ENCODE results near the gene RBM47.
"Not testable (repeated sequence)": the region's sequence is repeated elsewhere in the genome, so short reads cannot be mapped to it uniquely, and the experiment has no call there.

The RBM47 gene

DNA sequence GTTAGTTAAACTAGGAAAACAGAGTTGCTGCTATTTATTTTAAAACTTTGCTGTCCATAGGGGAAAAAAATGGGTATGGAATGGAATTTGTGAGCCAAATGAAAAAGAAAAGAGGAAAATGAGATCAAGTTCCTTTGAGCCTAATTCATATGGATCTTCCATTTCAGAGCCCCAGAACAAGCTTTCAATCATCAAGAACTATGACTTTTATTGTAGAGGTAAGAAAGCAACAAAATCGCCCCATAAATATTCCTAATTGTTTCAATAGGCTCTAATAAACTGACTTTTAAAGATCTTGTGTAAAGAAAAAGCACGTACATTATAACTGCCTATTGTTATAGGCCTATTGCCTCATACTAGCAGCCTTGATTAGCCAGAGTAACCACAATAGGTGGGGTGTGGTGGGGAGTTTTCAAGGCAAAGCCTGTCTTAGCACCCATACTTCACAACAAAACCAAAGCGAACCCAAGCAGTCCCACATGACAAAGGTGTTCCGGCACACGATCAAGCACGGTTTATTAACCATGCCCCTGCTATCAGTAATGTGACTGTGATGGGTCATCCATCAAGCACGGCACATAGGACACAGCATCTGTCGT, 44.4 kb downstream of the RBM47 start:
- no peak for DNase-seq

- no peak for DNase-seq
Measured at GRCh38 chr4:40584517-40585141, 45.0 kb downstream of the RBM47 start.

DNA sequence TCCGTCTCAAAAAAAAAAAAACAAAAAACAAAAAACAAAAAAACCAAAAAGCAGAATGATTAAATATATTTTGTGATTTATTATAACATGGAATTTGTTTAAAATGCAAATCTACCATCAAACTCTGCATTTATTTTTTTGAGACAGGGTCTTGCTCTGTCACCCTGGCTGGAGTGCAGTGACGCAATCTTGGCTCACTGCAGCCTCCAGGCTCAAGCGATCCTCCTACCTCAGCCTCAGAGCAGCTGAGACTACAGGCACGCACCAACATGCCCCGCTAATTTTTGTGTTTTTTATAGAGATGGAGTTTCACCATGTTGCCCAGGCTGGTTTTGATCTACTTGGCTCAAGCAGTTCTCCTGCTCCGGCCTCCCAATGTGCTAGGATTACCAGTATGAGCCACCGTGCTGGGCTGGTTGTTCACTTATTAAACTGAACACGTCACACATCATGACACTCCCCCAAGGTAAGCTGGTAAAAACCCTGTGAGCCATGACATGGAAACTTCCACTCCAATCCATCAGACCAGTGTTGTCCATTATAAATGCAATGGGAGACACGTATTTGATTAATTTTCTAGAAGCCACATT, 45.7 kb downstream of the RBM47 start:
- DNase-seq: no peak

DNA sequence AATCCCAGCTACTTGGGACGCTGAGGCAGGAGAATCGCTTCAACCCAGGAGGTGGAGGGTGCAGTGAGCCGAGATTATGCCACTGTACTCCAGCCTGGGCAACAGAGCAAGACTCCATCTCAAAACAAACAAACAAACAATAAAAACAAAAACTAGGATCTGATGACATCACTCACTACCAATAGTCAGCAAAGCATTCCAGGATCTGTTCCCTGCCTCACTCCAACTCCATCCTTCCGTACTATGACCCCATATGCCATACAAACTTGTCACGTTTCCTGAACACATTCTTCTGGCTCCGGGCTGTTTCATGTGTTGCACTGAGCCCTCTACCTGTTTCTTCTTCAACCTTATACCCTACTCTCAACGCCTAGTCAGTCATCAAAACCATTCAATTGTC, 47.3 kb downstream of the RBM47 start:
- no peak for DNase-seq

DNA sequence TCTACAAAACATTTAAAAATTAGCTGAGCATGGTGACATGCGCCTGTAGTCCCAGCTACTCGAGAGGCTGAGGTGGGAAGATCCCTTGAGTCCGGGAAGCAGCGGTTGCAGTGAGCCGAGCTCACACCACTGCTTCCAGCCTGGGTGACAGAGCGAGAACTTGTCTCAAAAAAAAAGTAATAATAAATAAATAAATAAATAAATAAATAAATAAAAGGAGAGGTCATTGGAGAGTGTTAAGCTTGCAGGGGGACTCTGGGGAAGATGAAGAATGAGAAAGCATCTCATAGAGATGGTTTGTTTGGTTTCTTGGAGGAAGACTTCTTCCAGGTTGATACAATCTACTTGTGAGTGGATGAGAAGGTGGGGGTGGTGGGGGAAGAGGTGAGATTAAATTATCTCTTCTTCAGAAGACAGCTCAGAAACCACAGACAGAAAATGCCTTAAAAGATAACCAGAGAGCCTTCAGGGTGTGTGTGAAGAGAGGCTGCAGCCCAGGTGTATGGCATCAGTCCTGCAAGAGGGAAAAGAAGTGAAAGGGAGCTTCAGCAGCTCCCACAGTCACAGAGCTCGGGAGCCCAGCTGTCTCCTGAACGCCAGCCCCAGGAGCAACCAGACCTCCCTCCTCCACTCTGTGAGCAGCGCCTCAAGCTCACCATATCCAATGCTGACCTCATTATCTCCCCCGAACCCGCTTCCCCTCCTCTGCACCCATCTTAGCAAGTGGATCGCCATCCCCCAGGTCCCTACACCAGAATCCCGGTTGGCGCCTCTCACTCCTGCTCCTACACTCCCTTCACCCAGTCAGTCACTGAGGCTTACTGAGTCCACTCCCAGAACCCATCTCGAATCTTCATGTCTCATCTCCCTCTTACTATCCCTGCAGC, 48.2 kb downstream of the RBM47 start:
- no peak for DNase-seq

DNA sequence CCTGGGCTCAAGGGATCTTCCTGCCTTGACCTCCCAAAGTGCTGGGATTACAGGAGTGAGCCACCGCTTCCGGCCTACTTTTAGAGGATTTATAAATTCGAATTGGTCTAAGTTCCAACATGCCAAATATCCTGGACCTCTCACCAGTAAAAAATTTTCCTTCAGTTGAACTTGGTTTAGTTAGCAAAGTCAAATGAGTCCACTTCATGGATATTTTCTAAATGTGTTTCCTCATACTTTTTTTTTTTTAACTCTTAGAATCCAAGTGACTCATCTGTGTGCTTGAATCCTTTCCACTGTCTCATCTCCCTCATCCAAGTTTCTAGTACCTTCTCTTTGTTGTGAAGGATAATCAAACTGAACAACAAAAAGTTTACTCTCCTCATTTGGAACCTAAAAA, 49.7 kb downstream of the RBM47 start:
- DNase-seq: no peak

- DNase-seq: no peak
Measured at GRCh38 chr4:40577588-40578253, 51.9 kb downstream of the RBM47 start.

GRCh38 chr4:40576651-40577480, 52.8 kb downstream of the RBM47 start:
- peak; percentile 53 for DNase-seq

DNA sequence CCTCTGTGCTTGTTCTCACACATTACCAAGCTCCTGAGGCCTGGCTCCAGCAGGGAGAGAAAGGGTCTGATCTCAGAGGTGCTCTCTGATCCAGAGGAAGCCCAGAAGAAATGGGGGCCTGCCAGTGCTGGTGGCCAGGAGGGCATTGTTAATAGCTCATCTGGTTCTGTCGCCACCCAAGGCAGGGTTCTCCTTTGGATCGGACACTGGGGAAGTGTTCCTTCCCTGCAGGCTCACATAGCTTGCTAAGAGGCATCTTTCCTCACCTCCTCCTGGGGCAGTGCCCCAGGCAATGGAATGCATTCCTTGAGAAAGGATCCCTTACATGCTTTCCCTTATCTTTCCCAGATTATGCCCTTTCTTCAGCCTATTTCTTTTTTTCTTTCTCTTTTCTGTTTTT, 53.8 kb downstream of the RBM47 start:
- DNase-seq: no peak

DNA sequence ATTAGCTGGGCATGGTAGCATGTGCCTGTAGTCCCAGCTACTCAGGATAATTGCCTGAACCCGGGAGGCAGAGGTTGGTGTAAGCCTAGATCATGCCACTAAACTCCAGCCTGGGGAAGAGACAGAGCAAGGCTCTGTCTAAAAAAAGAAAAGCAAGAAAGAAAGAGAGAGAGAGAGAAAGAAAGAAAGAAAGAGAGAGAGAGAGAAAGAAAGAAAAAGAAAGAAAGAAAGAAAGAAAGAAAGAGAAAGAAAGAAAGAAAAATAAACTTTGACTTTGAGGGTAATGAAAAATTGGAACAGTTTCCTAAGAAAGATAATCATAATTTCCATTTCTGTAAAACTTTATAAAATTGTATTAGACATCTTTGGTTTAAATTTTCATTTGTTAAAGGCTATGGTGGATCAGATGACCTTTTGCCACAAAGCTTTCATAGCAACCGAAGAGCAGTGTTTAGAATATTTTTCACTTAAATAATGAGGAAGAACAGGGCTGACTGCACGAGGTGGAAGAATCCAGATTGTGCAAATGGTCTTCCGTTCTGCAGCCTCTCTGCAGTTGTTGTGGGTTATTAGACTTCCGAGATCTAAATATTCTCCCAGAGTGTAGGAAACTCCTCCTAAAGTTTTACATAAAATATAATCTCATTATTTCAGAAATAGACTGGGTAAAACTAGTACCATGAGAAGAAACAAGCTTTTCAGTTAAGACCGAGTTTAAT, 55.9 kb downstream of the RBM47 start:
- peak; percentile 21 for DNase-seq

- no peak for DNase-seq
Measured at GRCh38 chr4:40572692-40573310, 56.9 kb downstream of the RBM47 start.

DNA sequence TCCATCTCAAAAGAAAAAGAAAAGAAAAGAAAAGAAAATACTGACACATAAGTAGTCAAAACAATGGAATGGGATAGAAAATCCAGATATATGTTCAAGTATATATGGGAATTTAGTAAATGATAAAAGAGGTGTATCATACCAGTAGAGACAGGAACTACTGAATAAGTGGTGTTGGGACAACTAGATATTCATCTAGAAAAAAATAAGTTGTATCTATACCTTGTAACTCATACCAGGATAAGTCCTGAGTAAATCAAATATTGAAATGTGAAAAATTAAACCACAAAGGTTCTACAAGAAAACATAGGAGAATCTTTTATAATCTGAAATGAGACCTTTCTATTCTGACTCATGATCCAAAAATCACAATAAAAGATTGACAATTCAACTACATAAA, 58.5 kb downstream of the RBM47 start:
- DNase-seq: no peak

DNA sequence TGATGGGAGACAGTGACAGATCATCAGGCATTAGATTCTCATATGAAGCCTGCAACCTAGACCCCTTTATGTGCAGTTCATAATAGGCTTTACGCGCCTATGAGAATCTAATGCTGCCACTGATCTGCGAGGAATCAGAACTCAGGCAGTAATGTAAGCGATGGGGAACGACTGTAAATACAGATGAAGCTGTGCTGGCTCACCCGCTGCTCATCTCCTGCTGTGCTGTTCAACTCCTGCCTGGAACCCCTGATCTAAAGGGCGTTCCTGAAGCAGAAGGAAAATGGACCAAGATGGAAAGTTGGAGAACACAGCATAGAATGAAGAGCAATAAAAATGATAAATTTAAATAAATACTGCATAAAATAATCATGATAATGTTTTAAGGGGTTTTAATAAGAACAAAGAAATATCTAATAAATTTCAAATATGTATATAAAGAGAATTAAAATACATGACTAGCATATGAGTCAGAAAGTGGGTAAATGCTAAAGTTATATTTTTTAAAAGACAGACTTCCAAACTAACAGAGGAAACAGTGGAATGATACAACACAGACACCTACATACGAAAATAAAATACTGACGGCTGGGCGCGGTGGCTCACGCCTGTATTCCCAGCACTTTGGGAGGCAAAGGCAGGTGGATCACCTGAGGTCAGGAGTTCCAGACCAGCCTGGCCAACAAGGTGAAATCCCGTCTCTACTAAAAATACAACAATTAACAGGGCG, 59.2 kb downstream of the RBM47 start:
- no peak for DNase-seq

DNA sequence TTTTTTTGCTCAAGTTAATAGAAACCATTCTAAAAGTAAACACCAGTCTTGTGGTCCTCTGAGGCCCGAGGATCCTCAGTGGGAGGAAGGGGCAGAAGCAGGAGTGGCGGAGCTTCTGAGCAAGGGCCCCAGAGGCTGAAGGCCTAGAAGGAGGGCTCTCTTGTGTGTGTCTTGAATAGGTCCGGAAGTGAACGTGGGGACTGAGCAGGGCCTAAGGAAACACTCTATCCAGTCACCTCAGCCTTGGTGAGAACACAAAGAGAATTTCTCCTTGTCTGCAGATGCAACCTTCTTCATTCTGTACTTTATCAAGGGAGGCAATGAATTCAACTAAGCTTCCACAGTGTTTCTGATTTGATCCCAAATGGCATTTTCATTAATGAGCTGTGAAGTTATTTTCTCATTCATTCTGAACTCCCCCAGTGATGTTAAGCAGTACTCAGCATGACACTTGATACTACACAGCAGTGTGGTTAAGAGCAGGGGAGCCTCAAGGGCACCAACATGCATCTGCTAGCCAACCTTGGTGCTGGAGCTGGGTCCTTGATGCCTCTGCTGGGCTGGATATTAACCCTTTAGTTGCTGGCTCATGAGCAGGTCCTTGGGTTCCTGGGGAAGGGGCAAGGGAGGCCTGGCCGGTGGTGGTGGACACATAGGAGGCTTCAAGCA, 64.7 kb downstream of the RBM47 start:
- DNase-seq: no peak

GRCh38 chr4:40564004-40564403, 65.7 kb downstream of the RBM47 start:
- DNase-seq: peak; percentile 9

DNA sequence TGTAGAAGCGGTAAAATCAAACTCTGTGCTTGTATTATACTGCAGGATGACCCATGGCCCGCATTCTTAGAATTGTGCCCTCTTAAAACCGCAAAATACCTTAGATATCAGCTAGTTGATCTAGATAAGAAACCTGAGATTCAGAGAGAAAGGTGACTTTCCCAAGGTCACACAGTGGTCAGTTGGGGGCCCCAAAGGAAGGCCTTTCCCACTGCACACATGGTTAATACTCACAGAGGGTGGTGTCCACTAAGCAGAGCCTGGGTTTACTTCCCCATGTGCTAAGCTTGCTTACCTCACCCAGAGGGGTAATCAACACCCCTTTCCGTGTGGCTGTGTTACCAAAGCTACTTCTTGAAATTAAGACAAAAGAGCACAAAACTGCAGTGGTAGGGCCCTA, 66.3 kb downstream of the RBM47 start:
- peak; percentile 16 for DNase-seq

DNA sequence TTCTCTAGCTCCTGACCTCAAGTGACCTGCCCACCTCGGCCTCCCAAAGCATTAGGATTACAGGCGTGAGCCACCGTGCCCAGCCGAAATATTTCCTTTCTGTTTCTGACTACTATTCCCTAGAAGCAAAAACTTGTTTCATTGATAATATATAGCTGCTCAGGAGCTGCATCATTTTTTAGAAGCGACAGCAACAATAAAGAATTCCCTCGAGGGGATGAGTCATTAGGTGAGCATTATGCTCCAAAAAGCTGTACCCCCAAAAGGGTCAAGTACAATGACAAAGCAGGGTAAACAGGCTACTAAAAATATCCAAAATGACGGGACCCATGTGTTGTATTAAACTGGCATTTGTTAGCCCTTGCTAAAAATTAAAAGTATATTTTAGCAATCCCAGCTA, 67.0 kb downstream of the RBM47 start:
- DNase-seq: no peak

DNA sequence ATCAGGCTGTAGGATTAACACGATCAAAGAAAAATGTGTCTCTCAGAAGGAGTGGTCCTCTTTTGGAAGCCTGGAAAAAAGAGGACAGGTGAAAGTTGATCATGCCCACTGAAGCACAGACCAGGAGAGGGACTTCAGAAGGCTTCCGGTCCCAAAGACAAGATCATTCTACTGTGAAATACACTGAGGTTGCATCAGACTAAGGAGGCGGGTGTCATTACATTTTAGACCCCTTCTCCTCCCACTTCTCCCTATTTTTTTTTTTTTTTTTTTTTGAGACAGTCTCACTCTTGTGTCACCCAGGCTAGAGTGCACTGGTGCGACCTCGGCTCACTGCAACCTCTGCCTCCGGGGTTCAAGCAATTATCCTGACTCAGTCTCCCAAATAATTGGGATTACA, 67.5 kb downstream of the RBM47 start:
- no peak for DNase-seq

- not testable (repeated sequence) for DNase-seq
Measured at GRCh38 chr4:40561543-40562177, 68.0 kb downstream of the RBM47 start.

Data from CD4-positive, alpha-beta T cell treated with Interleukin-17A for 1 hour (primary cell).